IMR-90 (cell line): ENCODE data around the gene WHRN. TPM values are rescaled to one million over a fixed set of nuclear protein-coding genes. Genes with fewer than 3 reads are reported as not detected.

Experiments
- ATAC-seq: fragments of 200-7000 bp; cut with Tn5 transposase; 2 replicates; pipeline ENCODE4 v1.9.1; 2020; ENCODE audit warnings: low read depth, mild to moderate bottlenecking, moderate library complexity
- BruUV-seq: library from RNA; stranded (reverse); fragments of 400-500 nt; replicated peaks from 2 replicates; lab custom pipeline; 2021; lab: Mats Ljungman, UMichigan
- CTCF ChIA-PET: fragments of 300-600 bp; formaldehyde crosslinking; extraction: SDS; loops from one replicate; lab custom pipeline; 2021; ENCODE audit warnings: antibody characterized with exemption; lab: Yijun Ruan, JAX
- POLR2A ChIA-PET: fragments of 300-600 bp; sonication (Branson Sonifier 250); formaldehyde crosslinking; loops from one replicate; lab custom pipeline; 2022; ENCODE audit warnings: antibody characterized with exemption; ENCODE audit not compliant: unreplicated experiment; lab: Charles Lee
- DNase-seq: peaks from one replicate; pipeline ENCODE4 v3.0.0; 2013
- H2AFZ ChIP-seq: replicated peaks from 2 replicates; pipeline ENCODE3; 2013; ENCODE audit warnings: low read length, mild to moderate bottlenecking; ENCODE audit not compliant: poor library complexity
- H2AK5ac ChIP-seq: 2 replicates; pipeline ENCODE4 v1.6.1; 2013; ENCODE audit warnings: low read depth, low read length, inconsistent platforms
- H2AK9ac ChIP-seq: replicated peaks from 2 replicates; pipeline ENCODE3; 2013; ENCODE audit warnings: mild to moderate bottlenecking, low read depth, low read length, moderate library complexity; ENCODE audit not compliant: poor library complexity
- H2BK120ac ChIP-seq: 2 replicates; pipeline ENCODE4 v1.6.1; 2013; ENCODE audit warnings: low read depth, low read length, inconsistent platforms
- H2BK15ac ChIP-seq: 3 replicates; pipeline ENCODE4 v1.6.1; 2013; ENCODE audit warnings: low read depth, low read length, inconsistent platforms
- H2BK20ac ChIP-seq: 2 replicates; pipeline ENCODE4 v1.6.1; 2013; ENCODE audit warnings: low read depth, mild to moderate bottlenecking, inconsistent platforms, low read length, moderate library complexity
- H2BK5ac ChIP-seq: 2 replicates; pipeline ENCODE4 v1.6.1; 2013; ENCODE audit warnings: mild to moderate bottlenecking, low read depth, low read length, inconsistent platforms; ENCODE audit not compliant: poor library complexity, severe bottlenecking
- H3K14ac ChIP-seq: replicated peaks from 2 replicates; pipeline ENCODE4 v1.6.1; 2013; ENCODE audit warnings: low read depth, low read length, inconsistent platforms
- H3K18ac ChIP-seq: 2 replicates; pipeline ENCODE4 v1.6.1; 2013; ENCODE audit warnings: low read depth, low read length, control low read depth
- H3K23ac ChIP-seq: 2 replicates; pipeline ENCODE4 v1.6.1; 2013; ENCODE audit warnings: low read depth, low read length, inconsistent platforms
- H3K27ac ChIP-seq: 2 replicates; pipeline ENCODE4 v1.5.1; 2013; ENCODE audit warnings: mild to moderate bottlenecking, control low read depth, low read length; ENCODE audit not compliant: insufficient read depth
- H3K27me3 ChIP-seq: 2 replicates; pipeline ENCODE4 v1.6.1; 2013; ENCODE audit warnings: low read length; ENCODE audit not compliant: control insufficient read depth, insufficient read depth
- H3K36me3 ChIP-seq: 2 replicates; pipeline ENCODE4 v1.6.1; 2013; ENCODE audit warnings: low read length, mixed read lengths; ENCODE audit not compliant: control insufficient read depth, insufficient read depth
- H3K4ac ChIP-seq: 2 replicates; pipeline ENCODE4 v1.6.1; 2013; ENCODE audit warnings: low read depth, low read length, inconsistent platforms
- H3K4me1 ChIP-seq: 2 replicates; pipeline ENCODE4 v1.6.1; 2013; ENCODE audit warnings: low read length, mixed read lengths; ENCODE audit not compliant: control insufficient read depth, insufficient read depth
- H3K4me2 ChIP-seq: 2 replicates; pipeline ENCODE4 v1.6.1; 2013; ENCODE audit warnings: low read depth, mild to moderate bottlenecking, control low read depth, low read length, moderate library complexity
- H3K4me3 ChIP-seq: 2 replicates; pipeline ENCODE4 v1.5.1; 2013; ENCODE audit warnings: low read depth, mild to moderate bottlenecking, control low read depth, low read length, moderate library complexity; ENCODE audit not compliant: insufficient read depth
- H3K56ac ChIP-seq: 2 replicates; pipeline ENCODE4 v1.6.1; 2013; ENCODE audit warnings: low read length, inconsistent platforms; ENCODE audit not compliant: insufficient read depth; ENCODE audit errors: extremely low read depth
- H3K79me1 ChIP-seq, 2 experiments: 2 replicates each; pipeline ENCODE4 v1.6.1; 2013; ENCODE audit warnings: low read length in 2 of 2, inconsistent platforms in 1 of 2, low read depth in 1 of 2
- H3K9ac ChIP-seq: 2 replicates; pipeline ENCODE4 v1.6.1; 2013; ENCODE audit warnings: low read depth, low read length, control low read depth
- H3K9me1 ChIP-seq: 2 replicates; pipeline ENCODE4 v1.6.1; 2013; ENCODE audit warnings: low read length, inconsistent platforms; ENCODE audit not compliant: insufficient read depth
- H3K9me3 ChIP-seq: 2 replicates; pipeline ENCODE4 v1.6.1; 2013; ENCODE audit warnings: low read length; ENCODE audit not compliant: control insufficient read depth, insufficient read depth
- H4K20me1 ChIP-seq: 2 replicates; pipeline ENCODE4 v1.6.1; 2013; ENCODE audit warnings: low read length, inconsistent platforms; ENCODE audit not compliant: insufficient read depth
- H4K5ac ChIP-seq: 2 replicates; pipeline ENCODE4 v1.6.1; 2013; ENCODE audit warnings: mild to moderate bottlenecking, low read depth, low read length, control low read depth
- H4K8ac ChIP-seq, 2 experiments: 2 replicates each; pipeline ENCODE4 v1.6.1; 2013; ENCODE audit warnings: low read depth in 2 of 2, low read length in 2 of 2, control low read depth in 1 of 2, inconsistent platforms in 1 of 2
- H4K91ac ChIP-seq: 2 replicates; pipeline ENCODE4 v1.6.1; 2013; ENCODE audit warnings: low read depth, low read length, inconsistent platforms; ENCODE audit not compliant: insufficient read depth
- CTCF ChIP-seq: conservative IDR thresholded peaks from 2 replicates; pipeline ENCODE4 v1.5.1; 2012; ENCODE audit warnings: mild to moderate bottlenecking, low read depth, low read length, improper control_type of control experiment
- MAFK ChIP-seq: IDR thresholded peaks from 2 replicates; pipeline ENCODE4 v1.6.1; 2012; ENCODE audit warnings: low read depth, low read length, improper control_type of control experiment
- MAZ ChIP-seq: IDR thresholded peaks from 2 replicates; pipeline ENCODE4 v1.6.1; 2012; ENCODE audit warnings: low read depth, mild to moderate bottlenecking, low read length, improper control_type of control experiment, moderate library complexity, borderline replicate concordance
- MXI1 ChIP-seq: IDR thresholded peaks from 2 replicates; pipeline ENCODE4 v1.6.1; 2012; ENCODE audit warnings: low read depth, mild to moderate bottlenecking, low read length, moderate library complexity, borderline replicate concordance
- NFE2L2 ChIP-seq: fragments of 150-350 bp; IDR thresholded peaks from 2 replicates; pipeline ENCODE4 v1.6.1; 2016; ENCODE audit warnings: low read depth, mild to moderate bottlenecking, low read length
- POLR2A ChIP-seq: IDR thresholded peaks from 2 replicates; pipeline ENCODE4 v1.6.1; 2012; ENCODE audit warnings: mild to moderate bottlenecking, low read depth, low read length
- RCOR1 ChIP-seq: IDR thresholded peaks from 2 replicates; pipeline ENCODE4 v1.6.1; 2012; ENCODE audit warnings: mild to moderate bottlenecking, low read length, improper control_type of control experiment; ENCODE audit not compliant: insufficient replicate concordance
- SMC3 ChIP-seq: fragments of 150-350 bp; IDR thresholded peaks from 2 replicates; pipeline ENCODE4 v1.6.1; 2016; ENCODE audit warnings: low read depth, mild to moderate bottlenecking, antibody characterized with exemption, low read length, moderate library complexity
- WGBS, 2 experiments: methylation state at CpG; one replicate each; pipeline versions ENCODE4 v1.1.5 to v1.1.7; 2013; ENCODE audit warnings: missing lambda C conversion rate in 2 of 2; ENCODE audit not compliant: insufficient read length in 1 of 2; ENCODE audit errors: extremely low coverage in 2 of 2; 5-methylcytosine and 5-hydroxymethylcytosine counted together
- dilution Hi-C: fragments of 300-500 bp; cut with HindIII; formaldehyde crosslinking; loops from one replicate; pipeline ENCODE4 v1.14.3; 2018; ENCODE audit warnings: low sequenced_read_pairs; ENCODE audit not compliant: unreplicated experiment
- in situ Hi-C: fragments of 300-500 bp; cut with MboI; formaldehyde crosslinking; loops from 3 replicates; pipeline ENCODE4 v1.14.3; 2019; ENCODE audit warnings: low sequenced_read_pairs, inconsistent platforms, mixed read lengths
- intact Hi-C: fragments of 100-400 bp; cut with micrococcal nuclease; formaldehyde crosslinking; loops from 2 replicates; pipeline ENCODE4 v1.10.0; 2022
- polyA plus RNA-seq, 3 experiments: library from polyadenylated mRNA; depleted of rRNA; stranded (reverse); fragments of >200 nt; gene quantifications; 2 replicates each; pipeline ENCODE4 v1.2.3, GENCODE V29; 2012; ENCODE audit warnings: low replicate concordance in 1 of 3
- total RNA-seq: library from RNA; depleted of rRNA; stranded (reverse); fragments of >200 nt; gene quantifications from 2 replicates; pipeline ENCODE4 v1.2.3, GENCODE V29; 2012

The WHRN gene
- total and polyA plus RNA-seq, 2 of the 4 experiments (the other 2 are of a cell fraction) = 0.18 to 2.6 TPM

GRCh38 chr9:114474425-114474824 is 30.8 kb downstream of the WHRN start:
- TF ChIP-seq SMC3 (no peak), NFE2L2 (no peak), MXI1 (no peak), CTCF (no peak), MAZ (no peak), RCOR1 (no peak), MAFK (no peak), POLR2A (no peak)
- H2BK5ac ChIP-seq = no peak overlapping the region
- no peak overlapping the region for H3K23ac ChIP-seq
- dilution Hi-C loops (no loop called here), in situ Hi-C loops (no loop called here), intact Hi-C loops (no loop called here)
- ATAC-seq (no peak), DNase-seq (no peak)
- no peak overlapping the region for H3K4me3 ChIP-seq
- H3K9me1 ChIP-seq = no peaks in the 10 kb centered on the region; the same call in 1 of the 2 replicates
- H3K27me3 ChIP-seq = no peaks in the 10 kb centered on the region
- WGBS, 2 experiments = 100% methylated on average over 1 of the region's 1 CpG; no CpG with 5 or more reads in 1 of the 2 experiments
- H3K18ac ChIP-seq = no peak overlapping the region
- no peak overlapping the region for H4K8ac ChIP-seq
- H3K36me3 ChIP-seq = no peaks in the 10 kb centered on the region
- no peak overlapping the region for H3K4ac ChIP-seq
- H4K20me1 ChIP-seq = no peaks in the 10 kb centered on the region
- H3K4me1 ChIP-seq = no peaks in the 10 kb centered on the region; the same call in 1 of the 2 replicates
- H4K91ac ChIP-seq = no peak overlapping the region
- no peak overlapping the region for H3K56ac ChIP-seq
- no peak overlapping the region for H3K14ac ChIP-seq
- H4K5ac ChIP-seq = no peak overlapping the region
- no peak overlapping the region for H2BK120ac ChIP-seq
- no peak overlapping the region for H2AK9ac ChIP-seq
- H3K4me2 ChIP-seq = no peak overlapping the region
- H3K79me1 ChIP-seq = no peaks in the 10 kb centered on the region; a peak in 1 of 4 replicates
- peaks cover 5% of the 10 kb centered on the region for H3K9me3 ChIP-seq
- H2AFZ ChIP-seq = no peak overlapping the region
- H2BK20ac ChIP-seq = no peak overlapping the region
- CTCF ChIA-PET = interaction anchor here (1.0 kb wide), 1 partner anchor 180 kb away, joined by 4 read pairs; no protein-coding TSS in a partner anchor
- no peak overlapping the region for H2BK15ac ChIP-seq
- H3K9ac ChIP-seq = no peak overlapping the region
- POLR2A ChIA-PET = no interaction called here
- H2AK5ac ChIP-seq = no peak overlapping the region
- BruUV-seq = no TSS peak
- H3K27ac ChIP-seq = no peak overlapping the region
